Brain pericyte (primary cell): ENCODE data around the gene DIS3L2.

Experiments used
- DNase-seq: peaks from one replicate; pipeline ENCODE4 v3.0.0-alpha.2; 2012; ENCODE audit warnings: low read depth, low spot score

DIS3L2 gene

GRCh38 chr2:232228332-232228731 lies 266.8 kb downstream of the DIS3L2 start:
- no peak for DNase-seq

GRCh38 chr2:232228971-232229894 lies 267.7 kb downstream of the DIS3L2 start:
- DNase-seq, result no peak

GRCh38 chr2:232229911-232230310 lies 268.4 kb downstream of the DIS3L2 start:
- DNase-seq, result no peak

- no peak for DNase-seq
Measured at GRCh38 chr2:232230560-232230959, 269.0 kb downstream of the DIS3L2 start.

GRCh38 chr2:232231554-232231953 lies 270.0 kb downstream of the DIS3L2 start:
- no peak for DNase-seq

GRCh38 chr2:232232915-232233314 lies 271.4 kb downstream of the DIS3L2 start:
- DNase-seq, result no peak

GRCh38 chr2:232234922-232235615 lies 273.6 kb downstream of the DIS3L2 start:
- no peak for DNase-seq

GRCh38 chr2:232235716-232236115 lies 274.2 kb downstream of the DIS3L2 start:
- DNase-seq, result peak; percentile 71

- DNase-seq, result no peak
Measured at GRCh38 chr2:232236200-232236599, 274.7 kb downstream of the DIS3L2 start.

GRCh38 chr2:232237464-232237863 lies 276.0 kb downstream of the DIS3L2 start:
- no peak for DNase-seq

GRCh38 chr2:232238108-232238507 lies 276.6 kb downstream of the DIS3L2 start:
- no peak for DNase-seq

GRCh38 chr2:232238596-232238995 lies 277.1 kb downstream of the DIS3L2 start:
- no peak for DNase-seq

GRCh38 chr2:232239951-232240681 lies 278.6 kb downstream of the DIS3L2 start:
- no peak for DNase-seq

- no peak for DNase-seq
Measured at GRCh38 chr2:232240906-232241305, 279.4 kb downstream of the DIS3L2 start.

- DNase-seq, result no peak
Measured at GRCh38 chr2:232242316-232242715, 280.8 kb downstream of the DIS3L2 start.

- no peak for DNase-seq
Measured at GRCh38 chr2:232245111-232245510, 283.6 kb downstream of the DIS3L2 start.

- DNase-seq, result no peak
Measured at GRCh38 chr2:232246245-232246644, 284.7 kb downstream of the DIS3L2 start.

- no peak for DNase-seq
Measured at GRCh38 chr2:232249096-232249495, 287.6 kb downstream of the DIS3L2 start.

- no peak for DNase-seq
Measured at GRCh38 chr2:232250246-232251175, 289.0 kb downstream of the DIS3L2 start.

GRCh38 chr2:232255033-232255432 lies 293.5 kb downstream of the DIS3L2 start:
- no peak for DNase-seq

GRCh38 chr2:232260075-232260474 lies 298.6 kb downstream of the DIS3L2 start:
- DNase-seq, result peak; percentile 42
